HG02885 (cell line): ENCODE measurements around the gene C20orf173.

Experiments used
- ATAC-seq: cut with Tn5 transposase; IDR thresholded peaks from one replicate; pipeline ENCODE4 v1.9.1; 2021; ENCODE audit warnings: mild to moderate bottlenecking; ENCODE audit not compliant: unreplicated experiment, poor library complexity

Gene C20orf173

DNA sequence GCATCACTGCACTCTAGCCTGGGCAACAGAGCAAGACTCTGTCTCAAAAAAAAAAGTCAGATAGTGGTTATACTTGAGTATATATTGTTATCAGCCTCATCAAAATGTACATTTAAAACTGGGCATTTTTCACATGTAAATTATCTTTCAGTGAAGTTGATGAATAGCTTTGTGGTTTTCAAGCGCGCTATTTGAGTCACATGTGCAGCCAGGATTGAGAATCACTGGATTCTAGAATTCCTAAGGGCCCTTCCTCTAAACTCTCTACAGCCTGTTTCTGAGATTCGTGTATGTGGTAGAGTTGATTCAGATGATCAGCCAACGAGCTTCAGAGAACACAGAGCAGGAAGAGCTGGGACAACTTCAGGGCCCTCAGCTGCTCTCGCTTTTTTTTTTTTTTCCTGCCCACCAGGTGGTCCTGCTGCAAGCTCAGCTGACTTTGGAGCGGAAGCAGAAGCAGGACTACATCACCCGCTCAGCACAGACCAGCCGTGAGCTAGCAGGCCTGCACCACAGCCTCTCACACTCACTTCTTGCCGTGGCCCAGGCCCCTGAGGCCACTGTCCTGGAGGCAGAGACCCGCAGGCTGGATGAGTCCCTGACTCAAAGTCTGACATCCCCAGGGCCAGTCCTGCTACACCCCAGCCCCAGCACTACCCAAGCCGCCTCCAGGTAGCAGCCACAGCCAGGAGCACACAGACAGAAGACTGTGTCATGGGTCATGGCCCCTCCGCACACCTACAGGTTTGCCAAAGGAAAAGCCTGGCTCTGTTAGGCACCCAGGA, 18.3 kb downstream of the C20orf173 start:
- ATAC-seq: no peak

DNA sequence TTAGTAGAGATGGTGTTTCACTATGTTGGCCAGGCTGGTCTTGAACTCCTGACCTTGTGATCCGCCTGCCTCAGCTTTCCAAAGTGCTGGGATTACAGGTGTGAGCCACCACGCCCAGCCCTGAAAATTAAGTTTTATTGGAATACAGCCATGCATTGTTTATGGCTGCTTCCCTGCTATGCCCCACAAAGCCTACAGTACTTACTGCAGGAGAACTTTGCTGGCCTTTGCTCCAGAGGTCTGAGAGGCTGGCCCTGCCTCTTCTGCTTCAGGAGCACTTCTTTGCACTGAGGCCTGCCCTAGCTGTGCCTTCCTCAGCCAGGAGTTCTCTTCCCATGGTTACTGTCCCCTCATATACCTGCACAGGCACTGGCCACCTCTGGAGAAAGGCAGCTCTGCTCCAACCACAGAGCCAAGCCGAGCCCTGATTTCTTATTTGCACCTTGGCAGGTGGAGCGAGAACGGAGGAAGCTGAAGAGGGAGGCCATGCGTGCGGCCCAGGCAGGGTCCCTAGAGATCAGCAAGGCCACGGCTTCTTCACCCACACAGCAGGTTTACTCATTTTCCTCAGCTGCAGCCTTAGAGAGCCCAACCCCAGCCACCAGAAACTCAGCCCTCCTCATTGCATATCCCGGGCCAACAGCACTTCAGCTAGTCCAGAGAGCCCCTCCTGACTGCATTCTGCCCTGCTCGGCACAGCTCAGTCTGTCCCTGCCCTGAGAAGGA, 20.8 kb downstream of the C20orf173 start:
- ATAC-seq: no peak

GRCh38 chr20:35506872-35507638, 22.4 kb downstream of the C20orf173 start:
- no peak for ATAC-seq

GRCh38 chr20:35506179-35506578, 23.3 kb downstream of the C20orf173 start:
- no peak for ATAC-seq

DNA sequence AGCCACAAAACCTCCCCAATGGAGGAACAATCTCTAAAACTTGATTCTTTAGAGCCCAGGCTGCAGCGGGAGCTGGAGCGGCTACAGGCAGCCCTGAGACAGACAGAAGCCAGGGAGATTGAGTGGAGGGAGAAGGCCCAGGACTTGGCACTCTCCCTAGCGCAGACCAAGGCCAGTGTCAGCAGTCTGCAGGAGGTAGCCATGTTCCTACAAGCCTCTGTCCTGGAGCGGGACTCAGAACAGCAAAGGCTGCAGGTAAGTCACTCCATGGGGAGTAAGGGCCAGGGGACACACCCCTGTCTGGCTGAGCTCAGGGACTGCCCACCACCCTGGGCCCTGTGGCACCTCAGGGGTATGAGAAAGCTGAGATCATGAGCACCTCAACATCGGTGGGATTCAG, 24.7 kb downstream of the C20orf173 start:
- ATAC-seq: no peak

DNA sequence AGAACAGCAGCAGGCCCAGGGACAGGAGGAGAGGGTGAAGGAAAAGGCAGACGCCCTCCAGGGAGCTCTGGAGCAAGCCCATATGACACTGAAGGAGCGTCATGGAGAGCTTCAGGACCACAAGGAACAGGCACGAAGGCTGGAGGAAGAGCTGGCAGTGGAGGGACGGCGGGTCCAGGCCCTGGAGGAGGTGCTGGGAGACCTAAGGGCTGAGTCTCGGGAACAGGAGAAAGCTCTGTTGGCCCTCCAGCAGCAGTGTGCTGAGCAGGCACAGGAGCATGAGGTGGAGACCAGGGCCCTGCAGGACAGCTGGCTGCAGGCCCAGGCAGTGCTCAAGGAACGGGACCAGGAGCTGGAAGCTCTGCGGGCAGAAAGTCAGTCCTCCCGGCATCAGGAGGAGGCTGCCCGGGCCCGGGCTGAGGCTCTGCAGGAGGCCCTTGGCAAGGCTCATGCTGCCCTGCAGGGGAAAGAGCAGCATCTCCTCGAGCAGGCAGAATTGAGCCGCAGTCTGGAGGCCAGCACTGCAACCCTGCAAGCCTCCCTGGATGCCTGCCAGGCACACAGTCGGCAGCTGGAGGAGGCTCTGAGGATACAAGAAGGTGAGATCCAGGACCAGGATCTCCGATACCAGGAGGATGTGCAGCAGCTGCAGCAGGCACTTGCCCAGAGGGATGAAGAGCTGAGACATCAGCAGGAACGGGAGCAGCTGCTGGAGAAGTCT, 25.5 kb downstream of the C20orf173 start:
- no peak for ATAC-seq

GRCh38 chr20:35503281-35503680, 26.2 kb downstream of the C20orf173 start:
- ATAC-seq: no peak

DNA sequence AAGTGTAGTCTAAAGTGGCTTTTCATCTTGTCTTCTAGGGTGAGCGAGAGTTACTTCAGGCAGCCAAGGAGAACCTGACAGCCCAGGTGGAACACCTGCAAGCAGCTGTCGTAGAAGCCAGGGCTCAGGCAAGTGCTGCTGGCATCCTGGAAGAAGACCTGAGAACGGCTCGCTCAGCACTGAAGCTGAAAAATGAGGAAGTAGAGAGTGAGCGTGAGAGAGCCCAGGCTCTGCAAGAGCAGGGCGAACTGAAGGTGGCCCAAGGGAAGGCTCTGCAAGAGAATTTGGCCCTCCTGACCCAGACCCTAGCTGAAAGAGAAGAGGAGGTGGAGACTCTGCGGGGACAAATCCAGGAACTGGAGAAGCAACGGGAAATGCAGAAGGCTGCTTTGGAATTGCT, 27.1 kb downstream of the C20orf173 start:
- ATAC-seq: peak; percentile 71

DNA sequence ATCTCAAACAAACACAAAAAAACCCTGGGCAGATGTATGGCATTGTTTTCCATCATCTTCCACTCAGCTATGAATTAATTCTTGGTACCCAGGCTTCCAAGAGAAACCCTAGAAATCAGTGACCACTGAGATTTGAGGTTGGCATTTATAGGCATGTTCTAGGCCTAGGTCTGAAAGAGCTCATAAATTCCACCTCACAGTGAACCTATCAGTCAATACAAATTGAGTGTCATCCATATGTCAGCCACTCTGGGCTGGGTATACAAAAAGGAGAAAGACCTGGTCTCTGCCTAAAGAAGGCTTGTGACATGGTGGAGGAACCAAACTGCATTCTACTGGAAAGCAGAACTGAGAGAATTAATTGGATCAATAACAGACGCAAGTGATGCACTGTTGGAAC, 30.2 kb downstream of the C20orf173 start:
- no peak for ATAC-seq

GRCh38 chr20:35497780-35498189, 31.7 kb downstream of the C20orf173 start:
- no peak for ATAC-seq

DNA sequence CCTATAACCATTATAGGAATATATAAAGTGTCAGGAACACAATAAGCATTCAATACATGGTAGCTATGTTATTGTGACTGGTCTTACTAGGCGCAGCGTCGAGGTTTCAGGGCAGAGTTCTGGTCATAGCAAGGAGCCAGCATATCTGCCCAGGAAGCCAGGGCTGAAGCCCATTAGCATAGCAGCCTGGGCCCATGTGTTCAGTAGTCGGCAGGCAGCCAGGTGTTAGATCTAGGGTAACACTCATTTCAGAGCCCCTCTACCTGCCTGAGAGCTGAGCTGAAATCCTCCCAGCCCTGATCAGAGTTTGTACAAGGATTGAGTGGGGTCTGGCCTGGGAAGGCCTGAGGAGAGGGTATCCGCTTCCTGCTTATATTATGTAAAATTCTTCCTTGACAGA, 32.1 kb downstream of the C20orf173 start:
- ATAC-seq: no peak

DNA sequence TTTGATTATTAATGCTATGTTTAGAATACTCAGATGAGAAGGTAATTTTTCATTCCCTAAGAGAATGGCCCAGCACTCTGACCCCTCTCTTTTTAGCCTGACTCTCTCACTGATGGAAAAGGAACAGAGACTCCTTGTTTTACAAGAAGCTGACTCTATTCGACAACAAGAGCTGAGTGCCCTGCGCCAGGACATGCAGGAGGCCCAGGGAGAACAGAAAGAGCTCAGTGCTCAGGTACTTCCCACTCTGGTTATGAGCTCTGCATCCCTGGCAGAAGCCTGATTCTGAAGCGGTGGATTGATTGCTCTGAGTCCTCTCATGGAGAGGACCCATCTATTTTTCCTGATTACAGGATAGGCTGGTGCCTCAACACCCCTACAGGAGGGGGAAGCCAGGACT, 33.0 kb downstream of the C20orf173 start:
- no peak for ATAC-seq

DNA sequence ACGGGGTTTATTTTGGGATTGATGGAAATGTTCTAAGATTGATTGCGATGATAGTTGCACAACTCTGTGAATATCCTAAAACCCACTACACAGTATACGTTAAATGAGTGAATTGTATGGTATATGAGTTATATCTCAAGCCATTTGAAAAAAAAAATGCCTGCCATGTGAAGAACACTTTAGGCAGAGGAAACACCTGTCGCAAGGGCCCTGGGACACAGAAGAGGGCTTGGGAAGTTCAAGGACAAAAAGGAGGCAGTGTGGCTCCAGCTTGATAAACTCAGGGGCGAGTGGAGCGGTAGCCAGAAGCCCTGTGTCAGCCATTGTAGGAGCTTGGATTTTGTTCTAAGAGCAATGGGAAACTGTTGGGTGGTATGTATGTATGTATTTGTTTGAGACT, 37.1 kb downstream of the C20orf173 start:
- ATAC-seq: no peak

GRCh38 chr20:35491823-35492222, 37.6 kb downstream of the C20orf173 start:
- ATAC-seq: no peak

- peak; percentile 92 for ATAC-seq
Measured at GRCh38 chr20:35490736-35491181, 38.7 kb downstream of the C20orf173 start.

DNA sequence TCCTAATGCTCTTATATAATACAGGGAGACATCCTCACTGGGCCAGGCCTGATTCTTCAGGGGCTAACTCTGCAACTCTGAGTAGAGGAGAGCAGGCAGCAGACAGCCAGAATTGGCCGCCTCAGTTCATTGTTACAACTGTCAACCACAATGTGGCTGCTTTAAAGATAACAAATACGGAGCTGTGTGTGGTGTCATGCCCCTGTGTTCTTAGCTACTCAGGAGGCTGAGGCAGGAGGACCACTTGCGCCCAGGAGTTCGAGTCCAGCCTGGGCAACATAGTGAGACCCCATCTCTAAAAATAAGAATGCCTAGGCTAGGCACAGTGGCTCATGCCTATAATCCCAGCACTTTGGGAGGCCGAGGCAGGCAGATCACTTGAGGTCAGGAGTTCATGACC, 39.7 kb downstream of the C20orf173 start:
- ATAC-seq: no peak

DNA sequence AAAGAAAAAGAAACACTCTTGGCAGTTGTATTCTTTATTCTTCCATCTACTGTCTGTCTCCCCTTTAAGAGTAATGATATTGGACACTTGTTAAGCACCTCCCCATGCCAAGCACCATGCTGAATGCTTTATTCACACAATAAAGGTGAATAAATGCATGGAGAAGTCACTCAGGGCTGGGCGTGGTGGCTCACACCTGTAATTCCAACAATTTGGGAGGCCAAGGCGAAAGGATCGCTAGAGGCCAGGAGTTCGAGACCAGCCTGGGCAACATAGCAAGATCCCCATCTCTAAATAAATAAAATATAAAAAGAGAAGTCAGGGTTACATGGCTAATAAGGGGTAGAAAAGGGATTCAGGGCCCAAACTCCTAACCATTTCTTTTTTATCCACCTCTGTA, 42.0 kb downstream of the C20orf173 start:
- ATAC-seq: no peak

- ATAC-seq: no peak
Measured at GRCh38 chr20:35479798-35480197, 49.7 kb downstream of the C20orf173 start.

- no peak for ATAC-seq
Measured at GRCh38 chr20:35478804-35479472, 50.5 kb downstream of the C20orf173 start.
